PC-3 (cell line): ENCODE data around the gene TMEM52B. TPM values are rescaled to one million over a fixed set of nuclear protein-coding genes. Genes with fewer than 3 reads are reported as not detected.

Experiments
- ATAC-seq: fragments of 200-7000 bp; cut with Tn5 transposase; 2 replicates; pipeline ENCODE4 v1.9.1; 2020; ENCODE audit warnings: mild to moderate bottlenecking, moderate library complexity
- BruUV-seq: library from RNA; stranded (reverse); fragments of 400-500 nt; replicated peaks from 2 replicates; lab custom pipeline; 2021; lab: Mats Ljungman, UMichigan
- CTCF ChIA-PET: fragments of 300-600 bp; sonication (Branson Sonifier 250); formaldehyde crosslinking; loops from one replicate; lab custom pipeline; 2022; ENCODE audit warnings: antibody characterized with exemption; lab: Charles Lee
- POLR2A ChIA-PET: fragments of 300-600 bp; sonication (Branson Sonifier 250); formaldehyde crosslinking; loops from one replicate; lab custom pipeline; 2022; ENCODE audit warnings: antibody characterized with exemption; ENCODE audit not compliant: unreplicated experiment; lab: Charles Lee
- DNase-seq: peaks from one replicate; pipeline ENCODE4 v3.0.0-alpha.2; 2015
- H2AFZ ChIP-seq: fragments of 300-600 bp; sonication (generic); 2 replicates; pipeline ENCODE4 v1.6.0; 2016; ENCODE audit warnings: antibody characterized with exemption, low read length
- H3F3A ChIP-seq: fragments of 300-600 bp; sonication (generic); one replicate; pipeline ENCODE4 v1.6.0; 2017; ENCODE audit warnings: antibody characterized with exemption, low read length, control low read depth, mild to moderate bottlenecking; ENCODE audit not compliant: unreplicated experiment
- H3K27ac ChIP-seq: fragments of 300-600 bp; sonication (generic); 2 replicates; pipeline ENCODE4 v1.5.1; 2016; ENCODE audit warnings: mild to moderate bottlenecking, low read length
- H3K27me3 ChIP-seq: fragments of 300-600 bp; sonication (generic); 2 replicates; pipeline ENCODE4 v1.6.1; 2016; ENCODE audit warnings: low read length, mixed read lengths
- H3K36me3 ChIP-seq: fragments of 300-600 bp; sonication (generic); 2 replicates; pipeline ENCODE4 v1.6.1; 2016; ENCODE audit warnings: low read depth, mixed run types, low read length, mixed read lengths
- H3K4me1 ChIP-seq: fragments of 300-600 bp; sonication (generic); 2 replicates; pipeline ENCODE4 v1.5.1; 2016; ENCODE audit warnings: low read length; ENCODE audit not compliant: insufficient read depth
- H3K4me2 ChIP-seq: fragments of 300-600 bp; sonication (generic); 2 replicates; pipeline ENCODE4 v1.6.0; 2016; ENCODE audit warnings: low read length
- H3K4me3 ChIP-seq: fragments of 300-600 bp; sonication (generic); 2 replicates; pipeline ENCODE4 v1.5.1; 2016; ENCODE audit warnings: mild to moderate bottlenecking, low read length, mixed read lengths
- H3K79me2 ChIP-seq: fragments of 300-600 bp; sonication (generic); 2 replicates; pipeline ENCODE4 v1.6.1; 2017; ENCODE audit warnings: low read length, mixed read lengths
- H3K9ac ChIP-seq: fragments of 300-600 bp; sonication (generic); 2 replicates; pipeline ENCODE4 v1.6.0; 2016; ENCODE audit warnings: mild to moderate bottlenecking, low read length
- H3K9me2 ChIP-seq: fragments of 300-600 bp; sonication (generic); replicated peaks from 2 replicates; pipeline ENCODE4 v1.6.1; 2016; ENCODE audit warnings: mixed run types, low read length, mixed read lengths
- H3K9me3 ChIP-seq: fragments of 300-600 bp; sonication (generic); 2 replicates; pipeline ENCODE4 v1.6.1; 2016; ENCODE audit warnings: low read length, mixed read lengths
- H4K20me1 ChIP-seq: fragments of 300-600 bp; sonication (generic); 2 replicates; pipeline ENCODE4 v1.6.1; 2016; ENCODE audit warnings: low read length, mixed read lengths
- CTCF ChIP-seq: fragments of 300-600 bp; sonication (generic); conservative IDR thresholded peaks from 2 replicates; pipeline ENCODE4 v1.5.1; 2017; ENCODE audit warnings: antibody characterized with exemption, low read depth, mild to moderate bottlenecking, low read length
- EZH2 ChIP-seq: fragments of 300-600 bp; sonication (generic); IDR thresholded peaks from one replicate; pipeline ENCODE4 v1.6.1; 2017; ENCODE audit warnings: antibody characterized with exemption, mild to moderate bottlenecking, low read length; ENCODE audit not compliant: unreplicated experiment
- EZH2phosphoT487 ChIP-seq: fragments of 300-600 bp; sonication (generic); IDR thresholded peaks from 2 replicates; pipeline ENCODE4 v1.6.1; 2018; ENCODE audit warnings: mild to moderate bottlenecking, antibody characterized with exemption, low read length, borderline replicate concordance
- intact Hi-C: fragments of 100-400 bp; cut with micrococcal nuclease; formaldehyde crosslinking; loops from 2 replicates; pipeline ENCODE4 v1.9.0; 2023
- total RNA-seq: library from RNA; depleted of rRNA; stranded (reverse); fragments of >200 nt; gene quantifications from 2 replicates; pipeline ENCODE4 v1.2.3, GENCODE V29; 2014

The TMEM52B gene
- total RNA-seq, 1 experiment from 2014 or later = not detected

DNA sequence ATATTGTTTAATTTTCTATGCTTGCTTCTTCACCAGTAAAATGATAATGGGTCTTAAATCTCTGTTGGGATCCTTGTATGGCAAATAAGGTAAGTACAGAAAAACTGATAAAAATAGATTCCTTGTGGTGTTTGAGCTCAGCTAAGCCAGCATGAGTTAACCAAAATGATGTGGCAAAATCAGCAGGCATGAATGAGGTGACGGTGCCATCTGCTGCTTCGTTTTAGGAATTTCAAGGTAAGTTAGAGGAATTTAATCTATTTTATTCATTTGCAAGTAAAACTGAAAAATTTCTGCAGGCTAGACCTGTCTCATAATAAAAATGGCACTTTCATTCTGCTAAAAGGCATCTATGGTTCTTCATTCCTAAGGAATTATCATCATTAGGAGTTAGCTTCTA, 38.8 kb upstream of the TMEM52B start:
- intact Hi-C loops = loop anchor here (1.0 to 5.0 kb wide), 4 partner anchors 106 to 391 kb away; partner anchors contain the start of gene CLEC12B
- H3F3A ChIP-seq = no peaks in the 10 kb centered on the region
- no peak overlapping the region for H3K4me3 ChIP-seq
- H3K4me2 ChIP-seq = no peak overlapping the region
- TF ChIP-seq CTCF (peak; percentile 71), EZH2phosphoT487 (no peak), EZH2 (no peak)
- H3K9ac ChIP-seq = no peak overlapping the region
- peak; percentile 63 for DNase-seq
- H2AFZ ChIP-seq = no peak overlapping the region
- CTCF ChIA-PET = interaction anchor here (0.6 to 1.2 kb wide), 2 partner anchors 90 to 130 kb away, joined by 3 to 12 read pairs; no protein-coding TSS in a partner anchor
- no peaks in the 10 kb centered on the region for H3K4me1 ChIP-seq
- H3K27ac ChIP-seq = no peak overlapping the region
- no peaks in the 10 kb centered on the region for H3K36me3 ChIP-seq
- H3K9me3 ChIP-seq = no peaks in the 10 kb centered on the region
- POLR2A ChIA-PET = no interaction called here
- ATAC-seq = peak; percentile 46
- BruUV-seq = no TSS peak
- H3K9me2 ChIP-seq = no peaks in the 10 kb centered on the region
- no peaks in the 10 kb centered on the region for H3K27me3 ChIP-seq
- no peaks in the 10 kb centered on the region for H3K79me2 ChIP-seq
- no peaks in the 10 kb centered on the region for H4K20me1 ChIP-seq

DNA sequence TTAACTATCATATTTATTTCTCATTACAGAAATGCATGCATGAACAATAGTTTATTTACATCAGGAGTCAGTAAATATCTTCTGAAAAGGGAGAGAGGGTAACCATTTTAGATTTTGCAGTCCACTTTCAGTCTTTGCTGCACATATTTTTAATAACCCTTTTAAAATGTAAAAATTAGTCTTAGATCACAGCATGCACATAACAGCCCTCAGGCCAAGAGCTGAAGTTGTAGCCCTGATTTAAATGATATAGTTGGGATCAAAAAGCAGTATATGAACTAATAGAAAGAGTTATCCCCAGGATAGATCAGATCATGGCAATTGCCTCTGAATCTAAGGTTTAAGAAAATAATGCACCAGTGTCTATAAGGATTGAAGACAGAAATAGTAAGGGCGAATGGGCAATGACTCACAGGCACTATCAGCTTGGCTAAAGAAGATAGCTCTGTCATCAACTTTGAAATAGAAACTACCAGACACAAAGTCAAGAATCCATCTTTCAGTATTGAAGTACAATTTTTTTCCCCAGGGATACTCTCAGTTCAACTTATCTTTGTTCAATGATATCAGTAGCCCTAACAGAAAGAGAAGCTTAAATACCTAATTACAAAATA, 35.7 kb upstream of the TMEM52B start:
- no peaks in the 10 kb centered on the region for H3K9me3 ChIP-seq
- H2AFZ ChIP-seq = no peak overlapping the region
- H3K27ac ChIP-seq = no peak overlapping the region
- ChIA-PET POLR2A (no interaction called here), CTCF (no interaction called here)
- H3K9me2 ChIP-seq = no peaks in the 10 kb centered on the region
- H3K27me3 ChIP-seq = no peaks in the 10 kb centered on the region
- intact Hi-C loops = loop anchor here (5.0 kb wide), 1 partner anchor 201 kb away; no protein-coding TSS in a partner anchor
- TF ChIP-seq CTCF (no peak), EZH2 (no peak), EZH2phosphoT487 (no peak)
- H3K36me3 ChIP-seq = no peaks in the 10 kb centered on the region
- no peak overlapping the region for H3K9ac ChIP-seq
- H3K4me1 ChIP-seq = no peaks in the 10 kb centered on the region
- DNase-seq = no peak
- H4K20me1 ChIP-seq = no peaks in the 10 kb centered on the region
- H3K4me2 ChIP-seq = no peak overlapping the region
- no peak for ATAC-seq
- H3K79me2 ChIP-seq = no peaks in the 10 kb centered on the region
- H3F3A ChIP-seq = no peaks in the 10 kb centered on the region
- H3K4me3 ChIP-seq = no peak overlapping the region
- no TSS peak for BruUV-seq

DNA sequence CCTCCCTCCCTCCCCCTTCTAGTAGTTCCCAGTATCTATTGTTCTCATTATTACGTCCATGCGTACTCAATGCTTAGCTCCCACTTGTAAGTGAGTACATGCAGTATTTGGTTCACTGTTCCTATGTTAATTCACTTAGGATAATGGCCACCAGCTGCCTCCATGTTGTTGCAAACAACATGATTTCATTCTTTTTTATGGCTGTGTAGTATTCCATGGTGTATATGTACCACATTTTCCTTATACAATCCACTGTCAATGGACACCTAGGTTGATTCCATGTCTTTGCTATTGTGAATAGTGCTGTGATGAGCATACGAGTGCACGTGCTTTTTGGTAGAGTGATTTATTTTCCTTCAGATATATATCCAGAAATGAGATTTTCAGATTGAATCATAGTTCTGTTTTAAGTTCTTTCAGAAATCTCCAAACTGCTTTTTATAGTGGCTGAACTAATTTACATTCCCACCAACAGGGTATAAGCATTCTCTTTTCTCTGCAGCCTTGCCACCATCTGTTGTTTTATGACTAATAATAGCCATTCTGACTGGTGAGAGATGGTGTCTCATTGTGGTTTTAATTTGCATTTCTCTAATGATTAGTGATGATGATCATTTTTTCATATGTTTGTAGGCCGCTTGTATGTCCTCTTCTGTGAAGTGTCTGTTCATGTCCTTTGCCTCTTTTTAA, 31.0 kb upstream of the TMEM52B start:
- H3K27ac ChIP-seq = no peak overlapping the region
- H3K36me3 ChIP-seq = no peaks in the 10 kb centered on the region
- H3K9me3 ChIP-seq = no peaks in the 10 kb centered on the region
- no peak overlapping the region for H2AFZ ChIP-seq
- intact Hi-C loops = no loop called here
- BruUV-seq = no TSS peak
- no peak overlapping the region for H3K4me2 ChIP-seq
- no peak for ATAC-seq
- H4K20me1 ChIP-seq = no peaks in the 10 kb centered on the region
- no peaks in the 10 kb centered on the region for H3K79me2 ChIP-seq
- H3K27me3 ChIP-seq = no peaks in the 10 kb centered on the region
- H3K4me3 ChIP-seq = no peak overlapping the region
- H3K9me2 ChIP-seq = no peaks in the 10 kb centered on the region
- no peaks in the 10 kb centered on the region for H3F3A ChIP-seq
- no peak overlapping the region for H3K9ac ChIP-seq
- DNase-seq = no peak
- ChIA-PET CTCF (no interaction called here), POLR2A (no interaction called here)
- no peaks in the 10 kb centered on the region for H3K4me1 ChIP-seq
- TF ChIP-seq EZH2phosphoT487 (no peak), CTCF (no peak), EZH2 (no peak)
